Neural progenitor cell (in vitro differentiated cells): ENCODE data around the gene TMEM108. TPM values are rescaled to one million over a fixed set of nuclear protein-coding genes. Genes with fewer than 3 reads are reported as not detected.

Source experiments
- DNase-seq: peaks from one replicate; pipeline ENCODE4 v3.0.0-alpha.2; 2016; ENCODE audit warnings: low spot score
- H2AFZ ChIP-seq: fragments of 200-600 bp; sonication (generic); replicated peaks from 2 replicates; pipeline ENCODE4 v1.6.1; 2016; ENCODE audit warnings: antibody characterized with exemption
- H3F3A ChIP-seq: fragments of 200-600 bp; sonication (generic); 2 replicates; pipeline ENCODE4 v1.6.1; 2016; ENCODE audit warnings: antibody characterized with exemption, low read depth
- H3K27ac ChIP-seq: fragments of 200-600 bp; sonication (generic); 2 replicates; pipeline ENCODE4 v1.5.1; 2016; ENCODE audit warnings: mild to moderate bottlenecking
- H3K27me3 ChIP-seq: fragments of 200-600 bp; sonication (generic); 2 replicates; pipeline ENCODE4 v1.6.1; 2016; ENCODE audit warnings: mild to moderate bottlenecking, moderate library complexity
- H3K36me3 ChIP-seq: fragments of 200-600 bp; sonication (generic); 2 replicates; pipeline ENCODE4 v1.5.1; 2016
- H3K4me1 ChIP-seq: fragments of 200-600 bp; sonication (generic); 2 replicates; pipeline ENCODE4 v1.6.1; 2016; ENCODE audit warnings: mixed run types
- H3K4me2 ChIP-seq: fragments of 200-600 bp; sonication (generic); 2 replicates; pipeline ENCODE4 v1.6.1; 2016
- H3K4me3 ChIP-seq: fragments of 200-600 bp; sonication (generic); 2 replicates; pipeline ENCODE4 v1.5.1; 2016
- H3K79me2 ChIP-seq: fragments of 200-600 bp; sonication (generic); 2 replicates; pipeline ENCODE4 v1.6.1; 2016; ENCODE audit warnings: low read depth
- H3K9ac ChIP-seq: fragments of 200-600 bp; sonication (generic); 2 replicates; pipeline ENCODE4 v1.6.1; 2016
- H3K9me3 ChIP-seq: fragments of 200-600 bp; sonication (generic); 2 replicates; pipeline ENCODE4 v1.5.1; 2016; ENCODE audit warnings: low read depth
- H4K20me1 ChIP-seq: fragments of 200-600 bp; sonication (generic); 2 replicates; pipeline ENCODE4 v1.6.1; 2016; ENCODE audit warnings: low read depth
- H3K27ac Mint-ChIP-seq: 3 replicates; pipeline ENCODE4 v1.8.0; 2021; ENCODE audit warnings: mixed read lengths
- H3K27me3 Mint-ChIP-seq: 2 replicates; pipeline ENCODE4 v1.8.0; 2022; ENCODE audit warnings: low read depth, mild to moderate bottlenecking, inconsistent platforms, moderate library complexity, mixed read lengths; ENCODE audit not compliant: insufficient read depth
- H3K36me3 Mint-ChIP-seq: 3 replicates; pipeline ENCODE4 v1.8.0; 2021; ENCODE audit warnings: mixed read lengths
- H3K4me1 Mint-ChIP-seq: 3 replicates; pipeline ENCODE4 v1.8.0; 2021; ENCODE audit warnings: mixed read lengths
- H3K4me3 Mint-ChIP-seq: 3 replicates; pipeline ENCODE4 v1.8.0; 2021; ENCODE audit warnings: mild to moderate bottlenecking, moderate library complexity, mixed read lengths
- H3K9me3 Mint-ChIP-seq: 3 replicates; pipeline ENCODE4 v1.8.0; 2020; ENCODE audit warnings: mixed read lengths
- EZH2 ChIP-seq: fragments of 200-600 bp; sonication (generic); IDR thresholded peaks from 2 replicates; pipeline ENCODE4 v1.6.1; 2017; ENCODE audit warnings: antibody characterized with exemption, mild to moderate bottlenecking, moderate library complexity
- EZH2phosphoT487 ChIP-seq: fragments of 200-600 bp; sonication (generic); IDR thresholded peaks from 2 replicates; pipeline ENCODE4 v1.6.1; 2017; ENCODE audit warnings: antibody characterized with exemption
- total RNA-seq: library from RNA; depleted of rRNA; stranded (reverse); fragments of >200 nt; gene quantifications from 2 replicates; pipeline ENCODE4 v1.2.3, GENCODE V29; 2015; ENCODE audit warnings: low replicate concordance
- TF ChIP-seq, protein P1 (sequence below): fragments of 200-600 bp; sonication (generic); IDR thresholded peaks from 2 replicates; pipeline ENCODE4 v1.5.1; 2017; ENCODE audit warnings: antibody characterized with exemption, mild to moderate bottlenecking

TMEM108 gene
- total RNA-seq, 1 donor from 2014 or later = 4.8 TPM

DNA sequence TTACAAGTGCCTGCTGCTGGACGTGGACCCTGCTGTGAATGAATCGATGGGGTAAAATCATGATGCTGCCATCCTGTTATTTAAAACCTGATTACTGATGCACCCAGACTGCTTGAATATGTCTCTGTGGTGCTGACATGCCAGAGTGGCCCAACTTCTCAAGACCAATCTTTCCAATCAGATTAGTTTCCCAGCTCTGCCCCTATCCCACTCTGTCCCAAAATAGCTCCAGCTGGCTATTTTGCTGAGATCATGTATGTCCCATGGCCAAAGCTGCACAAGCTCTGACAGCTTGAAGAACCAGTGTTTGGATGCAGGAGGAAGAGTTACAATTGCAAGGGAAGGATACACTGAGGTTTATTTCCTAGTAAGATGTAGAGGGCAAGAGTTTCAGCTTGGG is 153.6 kb downstream of the TMEM108 start:
- H3K4me1 Mint-ChIP-seq = peaks cover 11% of the 10 kb centered on the region
- Histone ChIP-seq H3K4me3 (no peak overlapping the region), H3K4me1 (peaks cover 17% of the 10 kb centered on the region), H4K20me1 (no peaks in the 10 kb centered on the region), H3K9ac (no peak overlapping the region), H2AFZ (no peak overlapping the region), H3K27me3 (no peaks in the 10 kb centered on the region), H3K79me2 (no peaks in the 10 kb centered on the region), H3K4me2 (no peak overlapping the region), H3F3A (no peaks in the 10 kb centered on the region), H3K27ac (no peak overlapping the region), H3K36me3 (no peaks in the 10 kb centered on the region), H3K9me3 (no peaks in the 10 kb centered on the region)
- no peak overlapping the region for H3K27ac Mint-ChIP-seq
- no peak for DNase-seq
- no peaks in the 10 kb centered on the region for H3K9me3 Mint-ChIP-seq
- no peaks in the 10 kb centered on the region for H3K36me3 Mint-ChIP-seq
- no peaks in the 10 kb centered on the region for H3K27me3 Mint-ChIP-seq
- TF ChIP-seq, protein P1, sequence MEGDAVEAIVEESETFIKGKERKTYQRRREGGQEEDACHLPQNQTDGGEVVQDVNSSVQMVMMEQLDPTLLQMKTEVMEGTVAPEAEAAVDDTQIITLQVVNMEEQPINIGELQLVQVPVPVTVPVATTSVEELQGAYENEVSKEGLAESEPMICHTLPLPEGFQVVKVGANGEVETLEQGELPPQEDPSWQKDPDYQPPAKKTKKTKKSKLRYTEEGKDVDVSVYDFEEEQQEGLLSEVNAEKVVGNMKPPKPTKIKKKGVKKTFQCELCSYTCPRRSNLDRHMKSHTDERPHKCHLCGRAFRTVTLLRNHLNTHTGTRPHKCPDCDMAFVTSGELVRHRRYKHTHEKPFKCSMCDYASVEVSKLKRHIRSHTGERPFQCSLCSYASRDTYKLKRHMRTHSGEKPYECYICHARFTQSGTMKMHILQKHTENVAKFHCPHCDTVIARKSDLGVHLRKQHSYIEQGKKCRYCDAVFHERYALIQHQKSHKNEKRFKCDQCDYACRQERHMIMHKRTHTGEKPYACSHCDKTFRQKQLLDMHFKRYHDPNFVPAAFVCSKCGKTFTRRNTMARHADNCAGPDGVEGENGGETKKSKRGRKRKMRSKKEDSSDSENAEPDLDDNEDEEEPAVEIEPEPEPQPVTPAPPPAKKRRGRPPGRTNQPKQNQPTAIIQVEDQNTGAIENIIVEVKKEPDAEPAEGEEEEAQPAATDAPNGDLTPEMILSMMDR = no peak
- no peak for TF ChIP-seq EZH2
- TF ChIP-seq EZH2phosphoT487 = no peak
- H3K4me3 Mint-ChIP-seq = no peak overlapping the region

DNA sequence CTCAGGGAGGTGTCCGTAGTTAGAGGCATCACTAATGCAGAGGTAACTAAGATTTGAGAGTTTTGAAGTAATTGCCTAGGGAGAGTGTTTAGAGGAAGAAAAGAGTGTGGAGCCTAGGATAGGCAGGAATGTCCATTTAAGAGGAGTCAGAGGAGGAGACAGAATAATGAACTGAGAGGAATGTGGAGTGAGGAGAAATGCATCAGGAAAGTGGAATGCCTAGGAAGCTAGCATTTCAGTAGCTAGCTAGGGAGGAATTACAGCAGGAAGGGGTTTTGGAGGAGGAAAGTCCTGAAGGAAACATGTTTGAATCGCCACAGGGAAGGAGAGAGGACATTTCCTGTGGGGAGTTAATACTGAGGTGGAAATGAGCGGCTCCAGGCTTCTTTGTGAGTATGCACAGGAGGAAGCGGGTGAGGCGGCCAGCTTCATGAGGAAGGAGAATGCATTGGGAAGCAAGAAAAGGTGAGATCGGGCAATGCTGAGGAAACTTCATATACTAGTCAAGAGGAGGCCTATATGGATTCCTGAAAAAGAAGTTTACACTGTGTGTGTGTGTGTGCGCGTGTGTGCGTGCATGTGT is 154.3 kb downstream of the TMEM108 start:
- no peaks in the 10 kb centered on the region for H4K20me1 ChIP-seq
- Mint-ChIP-seq H3K27ac (peak overlapping the region; percentile 0), H3K27me3 (no peaks in the 10 kb centered on the region), H3K9me3 (no peaks in the 10 kb centered on the region), H3K36me3 (no peaks in the 10 kb centered on the region), H3K4me1 (peaks cover 11% of the 10 kb centered on the region), H3K4me3 (no peak overlapping the region)
- no peaks in the 10 kb centered on the region for H3K27me3 ChIP-seq
- no peaks in the 10 kb centered on the region for H3F3A ChIP-seq
- H3K36me3 ChIP-seq = no peaks in the 10 kb centered on the region
- no peak overlapping the region for H3K4me2 ChIP-seq
- H3K9ac ChIP-seq = no peak overlapping the region
- peak; percentile 10 for DNase-seq
- no peaks in the 10 kb centered on the region for H3K79me2 ChIP-seq
- peaks cover 17% of the 10 kb centered on the region for H3K4me1 ChIP-seq
- H2AFZ ChIP-seq = no peak overlapping the region
- H3K4me3 ChIP-seq = no peak overlapping the region
- no peaks in the 10 kb centered on the region for H3K9me3 ChIP-seq
- TF ChIP-seq EZH2phosphoT487 (no peak), EZH2 (no peak)
- TF ChIP-seq, protein P1 = no peak
- H3K27ac ChIP-seq = no peak overlapping the region

DNA sequence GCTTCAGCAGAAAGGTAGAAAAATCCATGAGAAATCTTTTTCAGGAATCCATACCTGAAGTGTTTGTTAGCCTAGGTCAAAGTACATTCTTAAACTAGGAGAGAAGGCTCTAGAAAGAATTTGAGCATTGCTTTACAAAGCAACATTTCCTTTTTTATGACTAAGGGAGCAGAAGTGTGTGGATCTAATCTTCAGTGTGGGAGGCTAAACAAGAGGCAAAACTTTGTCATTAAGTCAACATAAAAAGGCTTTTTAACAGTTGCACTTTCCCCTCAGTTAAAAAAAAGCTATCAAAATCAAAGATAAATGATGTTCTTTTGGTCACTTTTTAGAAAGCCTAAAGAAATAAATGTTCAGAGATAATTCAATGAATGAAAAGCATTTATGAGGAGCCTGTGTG is 154.8 kb downstream of the TMEM108 start:
- DNase-seq = no peak
- no peaks in the 10 kb centered on the region for H3F3A ChIP-seq
- peaks cover 5% of the 10 kb centered on the region for H3K9me3 Mint-ChIP-seq
- H3K9me3 ChIP-seq = no peaks in the 10 kb centered on the region
- peaks cover 11% of the 10 kb centered on the region for H3K4me1 Mint-ChIP-seq
- H3K27ac Mint-ChIP-seq = no peak overlapping the region
- no peak overlapping the region for H2AFZ ChIP-seq
- H3K4me2 ChIP-seq = no peak overlapping the region
- peaks cover 17% of the 10 kb centered on the region for H3K4me1 ChIP-seq
- no peak overlapping the region for H3K4me3 ChIP-seq
- no peaks in the 10 kb centered on the region for H3K36me3 ChIP-seq
- H3K27ac ChIP-seq = no peak overlapping the region
- H3K27me3 ChIP-seq = no peaks in the 10 kb centered on the region
- H3K36me3 Mint-ChIP-seq = no peaks in the 10 kb centered on the region
- TF ChIP-seq EZH2 (no peak), EZH2phosphoT487 (no peak)
- TF ChIP-seq, protein P1 = no peak
- no peak overlapping the region for H3K9ac ChIP-seq
- H4K20me1 ChIP-seq = no peaks in the 10 kb centered on the region
- H3K79me2 ChIP-seq = no peaks in the 10 kb centered on the region
- no peak overlapping the region for H3K4me3 Mint-ChIP-seq
- no peaks in the 10 kb centered on the region for H3K27me3 Mint-ChIP-seq
